Uterus (tissue), 4 donors: ENCODE results near the gene FBXO9. TPM values are rescaled to one million over a fixed set of nuclear protein-coding genes. Genes with fewer than 3 reads are reported as not detected.

Experiments
- DNase-seq, 2 donors: peaks; one replicate each; pipeline ENCODE4 v3.0.0-alpha.2; 2019 to 2020
- H3K27ac ChIP-seq, 2 donors: fragments of 200-600 bp; sonication (generic); 1 replicate in 1 of 2; 2 replicates in 1 of 2; pipeline ENCODE4 v1.5.1; 2016 to 2018
- H3K27me3 ChIP-seq, 2 donors: fragments of 200-600 bp; sonication (generic); one replicate each; pipeline ENCODE4 v1.5.1; 2018 to 2019; ENCODE audit warnings: control low read depth in 1 of 2
- H3K36me3 ChIP-seq, 2 donors: fragments of 200-600 bp; sonication (generic); one replicate each; pipeline ENCODE4 v1.5.1; 2019; ENCODE audit warnings: control low read depth in 1 of 2
- H3K4me1 ChIP-seq, 2 donors: fragments of 200-600 bp; sonication (generic); one replicate each; pipeline ENCODE4 v1.5.1; 2018 to 2019; ENCODE audit warnings: control low read depth in 1 of 2
- H3K4me3 ChIP-seq, 2 donors: fragments of 200-600 bp; sonication (generic); 1 replicate in 1 of 2; 2 replicates in 1 of 2; pipeline ENCODE4 v1.5.1; 2018 to 2019; ENCODE audit warnings: mild to moderate bottlenecking in 1 of 2
- H3K9me3 ChIP-seq, 2 donors: fragments of 200-600 bp; sonication (generic); one replicate each; pipeline ENCODE4 v1.5.1; 2019; ENCODE audit warnings: control low read depth in 1 of 2
- CTCF ChIP-seq, 4 experiments: fragments of 200-600 bp in 2 of 4; fragments of 450-650 bp in 2 of 4; sonication (generic) in 2 of 4; IDR thresholded peaks; one replicate each; pipeline ENCODE4 v1.5.1; 2016 to 2019; ENCODE audit warnings: antibody characterized with exemption in 4 of 4, mild to moderate bottlenecking in 2 of 4, moderate library complexity in 1 of 4
- POLR2A ChIP-seq, 2 donors: fragments of 450-650 bp; IDR thresholded peaks; one replicate each; pipeline ENCODE4 v1.6.1; 2016; ENCODE audit warnings: antibody characterized with exemption in 2 of 2, mild to moderate bottlenecking in 1 of 2, moderate library complexity in 1 of 2
- intact Hi-C: fragments of 100-400 bp; cut with DNase I; formaldehyde crosslinking; loops from one replicate; pipeline ENCODE4 v1.15.1; 2023; ENCODE audit warnings: low total_unique reads
- total RNA-seq, 4 donors: library from RNA; depleted of rRNA in 3 of 4; stranded (reverse); fragments of >200 nt in 3 of 4; gene quantifications; one replicate each; pipeline versions ENCODE4 v1.1.0 to v1.2.4, GENCODE V29; 2014 to 2023
- donor health status: DM: yes; HTN: yes; CAD: no.

Gene FBXO9
- total RNA-seq, 4 donors from 2014 or later, result 13.8 to 138 (median 34.4) TPM

DNA sequence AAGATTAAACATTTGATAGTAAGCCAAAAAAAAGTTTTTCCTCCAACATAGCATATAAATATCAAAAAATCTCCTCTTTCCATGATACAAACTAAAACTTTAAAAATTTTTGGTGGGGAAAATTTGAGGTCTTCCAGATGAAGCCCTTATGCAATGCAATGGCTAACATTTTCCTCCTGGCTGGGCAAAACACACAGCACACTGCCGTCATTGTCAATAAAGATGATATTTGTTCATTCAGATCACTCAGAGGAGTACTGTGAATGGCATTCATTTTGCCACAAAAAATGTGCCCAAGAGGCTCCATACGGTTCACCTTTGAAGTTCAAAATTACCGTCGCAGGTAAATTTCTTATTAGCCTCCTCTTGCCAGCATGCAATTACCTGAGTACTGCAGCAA lies 33.9 kb upstream of the FBXO9 start:
- intact Hi-C loops, result no loop called here
- H3K36me3 ChIP-seq, result no peaks in the 10 kb centered on the region
- no peak overlapping the region for H3K27ac ChIP-seq
- H3K4me3 ChIP-seq, result no peak overlapping the region
- no peak for DNase-seq
- no peaks in the 10 kb centered on the region for H3K4me1 ChIP-seq
- TF ChIP-seq POLR2A (IDR thresholded peaks at IDR 0.05) (no peak), CTCF (IDR thresholded peaks at IDR 0.05) (no peak)
- H3K9me3 ChIP-seq, result no peaks in the 10 kb centered on the region
- H3K27me3 ChIP-seq, result no peaks in the 10 kb centered on the region

GRCh38 chr6:53032849-53033248 lies 32.4 kb upstream of the FBXO9 start:
- H3K9me3 ChIP-seq, result no peaks in the 10 kb centered on the region
- DNase-seq, result no peak
- H3K4me1 ChIP-seq, result no peaks in the 10 kb centered on the region
- no peak for TF ChIP-seq POLR2A (IDR thresholded peaks at IDR 0.05)
- TF ChIP-seq CTCF (IDR thresholded peaks at IDR 0.05), result no peak
- intact Hi-C loops, result no loop called here
- H3K27me3 ChIP-seq, result no peaks in the 10 kb centered on the region
- no peaks in the 10 kb centered on the region for H3K36me3 ChIP-seq
- no peak overlapping the region for H3K4me3 ChIP-seq
- H3K27ac ChIP-seq, result no peak overlapping the region

DNA sequence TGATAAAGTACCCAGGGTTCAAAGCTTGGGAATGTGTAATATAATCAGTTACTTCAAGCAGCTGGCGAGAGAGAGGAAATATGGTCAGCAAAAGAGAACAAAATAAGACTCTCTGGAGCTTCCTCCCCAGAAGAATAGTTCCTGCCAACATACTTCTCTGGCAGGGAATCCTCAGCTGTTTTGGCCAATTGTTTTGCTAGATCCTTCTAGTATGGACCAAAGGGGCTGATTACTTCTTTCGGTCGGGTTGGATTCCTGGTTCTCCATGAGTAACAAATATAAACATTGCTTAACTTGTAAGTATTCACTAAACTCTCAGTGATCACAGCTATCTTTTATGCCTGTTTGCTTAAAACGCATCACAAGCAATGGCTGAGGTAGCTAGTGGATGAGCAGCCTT lies 31.4 kb upstream of the FBXO9 start:
- no peak overlapping the region for H3K4me3 ChIP-seq
- intact Hi-C loops, result no loop called here
- no peak for DNase-seq
- H3K4me1 ChIP-seq, result no peaks in the 10 kb centered on the region
- no peaks in the 10 kb centered on the region for H3K36me3 ChIP-seq
- H3K9me3 ChIP-seq, result no peaks in the 10 kb centered on the region
- peak overlapping the region in 1 of 2 donors; percentile 31 for H3K27ac ChIP-seq
- H3K27me3 ChIP-seq, result no peaks in the 10 kb centered on the region
- TF ChIP-seq CTCF (IDR thresholded peaks at IDR 0.05) (no peak), POLR2A (IDR thresholded peaks at IDR 0.05) (no peak)

- Histone ChIP-seq H3K27me3 (no peaks in the 10 kb centered on the region), H3K4me1 (no peaks in the 10 kb centered on the region), H3K27ac (no peak overlapping the region), H3K9me3 (no peaks in the 10 kb centered on the region), H3K36me3 (no peaks in the 10 kb centered on the region), H3K4me3 (no peak overlapping the region)
- TF ChIP-seq POLR2A (IDR thresholded peaks at IDR 0.05), result no peak
- TF ChIP-seq CTCF (IDR thresholded peaks at IDR 0.05), result no peak
- DNase-seq, result no peak
- intact Hi-C loops, result no loop called here
These were observed 29.5 kb upstream of the FBXO9 start for GRCh38 chr6:53035549-53036213.

DNA sequence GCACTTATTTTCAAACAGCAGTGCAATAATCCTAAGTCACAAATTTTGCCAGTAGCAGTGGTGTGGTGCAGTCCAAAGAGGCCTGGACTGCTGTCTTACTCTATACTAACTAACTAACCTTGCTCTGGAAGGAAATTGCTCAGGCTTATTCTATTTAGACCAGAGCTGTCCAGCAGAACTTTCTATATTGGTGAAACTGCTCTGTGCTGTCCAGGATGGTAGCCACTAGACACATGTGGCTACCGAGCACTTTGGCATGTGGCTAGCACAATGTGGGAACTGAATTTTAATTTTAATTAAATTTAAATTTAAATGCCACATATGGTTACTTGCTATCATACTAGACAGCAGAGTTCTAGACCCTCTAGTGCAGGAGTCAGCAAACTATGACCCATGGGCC lies 27.1 kb upstream of the FBXO9 start:
- no peak for DNase-seq
- intact Hi-C loops, result no loop called here
- no peak overlapping the region for H3K4me3 ChIP-seq
- H3K9me3 ChIP-seq, result no peaks in the 10 kb centered on the region
- no peaks in the 10 kb centered on the region for H3K36me3 ChIP-seq
- no peak overlapping the region for H3K27ac ChIP-seq
- TF ChIP-seq CTCF (IDR thresholded peaks at IDR 0.05) (no peak), POLR2A (IDR thresholded peaks at IDR 0.05) (no peak)
- no peaks in the 10 kb centered on the region for H3K27me3 ChIP-seq
- no peaks in the 10 kb centered on the region for H3K4me1 ChIP-seq
